Islet precursor cell (in vitro differentiated cells): ENCODE data around the gene WNT8B.

Experiments used
- DNase-seq: peaks from one replicate; pipeline ENCODE4 v3.0.0-alpha.2; 2018

Gene WNT8B

GRCh38 chr10:100519311-100520051, 56.7 kb downstream of the WNT8B start, which contains the start of gene SEC31B:
Gene SEC31B (minus strand): TSS chr10:100519861. CDS start chr10:100516952, 2,909 bp downstream.
- peak; percentile 88 for DNase-seq

GRCh38 chr10:100520811-100521210, 58.0 kb downstream of the WNT8B start:
- no peak for DNase-seq

GRCh38 chr10:100522107-100522801, 59.4 kb downstream of the WNT8B start:
- DNase-seq: no peak

- no peak for DNase-seq
Measured at GRCh38 chr10:100522945-100523344, 60.1 kb downstream of the WNT8B start.

GRCh38 chr10:100524206-100524605, 61.4 kb downstream of the WNT8B start:
- no peak for DNase-seq

GRCh38 chr10:100524638-100525037, 61.8 kb downstream of the WNT8B start:
- DNase-seq: no peak

- DNase-seq: no peak
Measured at GRCh38 chr10:100528123-100528886, 65.5 kb downstream of the WNT8B start.

GRCh38 chr10:100528921-100529474, 66.2 kb downstream of the WNT8B start:
- no peak for DNase-seq

- DNase-seq: peak; percentile 93
Measured at GRCh38 chr10:100529475-100530298, 66.9 kb downstream of the WNT8B start, which contains the start of gene NDUFB8. Gene NDUFB8 (minus strand): TSS chr10:100529871. CDS start chr10:100529851, 20 bp downstream.

- no peak for DNase-seq
Measured at GRCh38 chr10:100531761-100532160, 69.0 kb downstream of the WNT8B start.
